GM19397 (cell line): ENCODE data around the gene SIGLEC7.
"Not testable (repeated sequence)": the region's sequence is repeated elsewhere in the genome, so short reads cannot be mapped to it uniquely, and the experiment has no call there.

ENCODE experiments used
- ATAC-seq: cut with Tn5 transposase; IDR thresholded peaks from one replicate; pipeline ENCODE4 v1.9.1; 2021; ENCODE audit warnings: mild to moderate bottlenecking, moderate library complexity; ENCODE audit not compliant: unreplicated experiment

Gene SIGLEC7

GRCh38 chr19:51137792-51138425, 4.2 kb upstream of the SIGLEC7 start:
- ATAC-seq = no peak

GRCh38 chr19:51138549-51138979, 3.5 kb upstream of the SIGLEC7 start:
- ATAC-seq = no peak

GRCh38 chr19:51139299-51140014, 2.6 kb upstream of the SIGLEC7 start:
- ATAC-seq = no peak

- no peak for ATAC-seq
Measured at GRCh38 chr19:51140441-51140840, 1.7 kb upstream of the SIGLEC7 start.

GRCh38 chr19:51141181-51141580, 920 bp upstream of the SIGLEC7 start:
- ATAC-seq = no peak

- not testable (repeated sequence) for ATAC-seq
Measured at GRCh38 chr19:51142809-51143475, 841 bp downstream of the SIGLEC7 start.

- ATAC-seq = no peak
Measured at GRCh38 chr19:51143486-51143885, 1.4 kb downstream of the SIGLEC7 start.

- ATAC-seq = no peak
Measured at GRCh38 chr19:51144482-51145045, 2.5 kb downstream of the SIGLEC7 start.

GRCh38 chr19:51145916-51146493, 3.9 kb downstream of the SIGLEC7 start:
- no peak for ATAC-seq

- ATAC-seq = no peak
Measured at GRCh38 chr19:51146751-51147150, 4.7 kb downstream of the SIGLEC7 start.

GRCh38 chr19:51147663-51148062, 5.6 kb downstream of the SIGLEC7 start:
- ATAC-seq = no peak

GRCh38 chr19:51148580-51148979, 6.5 kb downstream of the SIGLEC7 start:
- ATAC-seq = no peak

- ATAC-seq = no peak
Measured at GRCh38 chr19:51150627-51151026, 8.5 kb downstream of the SIGLEC7 start.

- no peak for ATAC-seq
Measured at GRCh38 chr19:51156710-51157109, 14.6 kb downstream of the SIGLEC7 start.

GRCh38 chr19:51157265-51157664, 15.2 kb downstream of the SIGLEC7 start:
- ATAC-seq = no peak

GRCh38 chr19:51158474-51159129, 16.5 kb downstream of the SIGLEC7 start:
- no peak for ATAC-seq

- no peak for ATAC-seq
Measured at GRCh38 chr19:51159656-51160055, 17.6 kb downstream of the SIGLEC7 start.

GRCh38 chr19:51161266-51161665, 19.2 kb downstream of the SIGLEC7 start:
- no peak for ATAC-seq

GRCh38 chr19:51161867-51162496, 19.9 kb downstream of the SIGLEC7 start:
- no peak for ATAC-seq

- ATAC-seq = no peak
Measured at GRCh38 chr19:51163257-51163656, 21.2 kb downstream of the SIGLEC7 start.
